ENCODE results near the gene FOXJ3. TPM values are rescaled to one million over a fixed set of nuclear protein-coding genes. Genes with fewer than 3 reads are reported as not detected.

The FOXJ3 gene
- total RNA-seq, 2 donors from 2014 or later, result 36.7 to 38.6 TPM

GRCh38 chr1:42282867-42283583 is 52.0 kb downstream of the FOXJ3 start:
- no peak for TF ChIP-seq CTCF (IDR thresholded peaks at IDR 0.05)
- no peak for DNase-seq (ENCODE audit: low spot score)
- Histone ChIP-seq H3K9me3 (no peaks in the 10 kb centered on the region), H3K36me3 (no peaks in the 10 kb centered on the region), H3K4me3 (no peak overlapping the region), H3K27ac (no peak overlapping the region), H3K27me3 (no peaks in the 10 kb centered on the region), H3K4me1 (peaks cover 0 to 26% of the 10 kb centered on the region in 2 donors)

GRCh38 chr1:42282024-42282579 is 52.9 kb downstream of the FOXJ3 start:
- peaks cover 0 to 26% of the 10 kb centered on the region in 2 donors for H3K4me1 ChIP-seq
- H3K27me3 ChIP-seq, result no peaks in the 10 kb centered on the region
- H3K4me3 ChIP-seq, result no peak overlapping the region
- DNase-seq (ENCODE audit: low spot score), result no peak
- H3K27ac ChIP-seq, result no peak overlapping the region
- no peaks in the 10 kb centered on the region for H3K9me3 ChIP-seq
- H3K36me3 ChIP-seq, result no peaks in the 10 kb centered on the region
- no peak for TF ChIP-seq CTCF (IDR thresholded peaks at IDR 0.05)

- Histone ChIP-seq H3K4me1 (peaks cover 0 to 26% of the 10 kb centered on the region in 2 donors), H3K36me3 (peaks cover 4% of the 10 kb centered on the region), H3K27me3 (no peaks in the 10 kb centered on the region), H3K4me3 (no peak overlapping the region), H3K9me3 (no peaks in the 10 kb centered on the region), H3K27ac (no peak overlapping the region)
- no peak for DNase-seq (ENCODE audit: low spot score)
- no peak for TF ChIP-seq CTCF (IDR thresholded peaks at IDR 0.05)
These were observed 54.2 kb downstream of the FOXJ3 start for GRCh38 chr1:42280821-42281220.

GRCh38 chr1:42279055-42279454 is 56.0 kb downstream of the FOXJ3 start:
- Histone ChIP-seq H3K4me3 (no peak overlapping the region), H3K4me1 (peaks cover 0 to 26% of the 10 kb centered on the region in 2 donors)

GRCh38 chr1:42272920-42273319 is 62.1 kb downstream of the FOXJ3 start:
- Histone ChIP-seq H3K27me3 (no peaks in the 10 kb centered on the region), H3K36me3 (peaks cover 10% of the 10 kb centered on the region), H3K27ac (no peak overlapping the region), H3K4me3 (no peak overlapping the region), H3K9me3 (no peaks in the 10 kb centered on the region), H3K4me1 (peaks cover 0 to 15% of the 10 kb centered on the region in 2 donors)
- no peak for DNase-seq (ENCODE audit: low spot score)
- no peak for TF ChIP-seq CTCF (IDR thresholded peaks at IDR 0.05)

More at GRCh38 chr1:42279055-42279454, 56.0 kb downstream of the FOXJ3 start:
- TF ChIP-seq CTCF (IDR thresholded peaks at IDR 0.05), result no peak
- Histone ChIP-seq H3K36me3 (peaks cover 10% of the 10 kb centered on the region), H3K27me3 (no peaks in the 10 kb centered on the region), H3K27ac (peak overlapping the region in 1 of 2 donors; percentile 2), H3K9me3 (no peaks in the 10 kb centered on the region)
- no peak for DNase-seq (ENCODE audit: low spot score)
